Thyroid gland (tissue), 4 donors: ENCODE data around the gene PHOX2A.

ENCODE experiments used
- POLR2A ChIP-seq, 2 donors: fragments of 450-650 bp; IDR thresholded peaks; one replicate each; pipeline ENCODE4 v1.6.1; 2017; ENCODE audit warnings: antibody characterized with exemption in 2 of 2, mild to moderate bottlenecking in 2 of 2, moderate library complexity in 1 of 2
- TF ChIP-seq, protein P1 (sequence below), 6 experiments: fragments of 200-600 bp in 3 of 6; fragments of 450-650 bp in 3 of 6; sonication (generic) in 3 of 6; IDR thresholded peaks; one replicate each; pipeline ENCODE4 v1.5.1; 2016 to 2019; ENCODE audit warnings: antibody characterized with exemption in 6 of 6, mild to moderate bottlenecking in 2 of 6, inconsistent platforms in 1 of 6, moderate library complexity in 1 of 6

GRCh38 chr11:72244361-72245262 is 636 bp upstream of the PHOX2A start:
- TF ChIP-seq, protein P1, sequence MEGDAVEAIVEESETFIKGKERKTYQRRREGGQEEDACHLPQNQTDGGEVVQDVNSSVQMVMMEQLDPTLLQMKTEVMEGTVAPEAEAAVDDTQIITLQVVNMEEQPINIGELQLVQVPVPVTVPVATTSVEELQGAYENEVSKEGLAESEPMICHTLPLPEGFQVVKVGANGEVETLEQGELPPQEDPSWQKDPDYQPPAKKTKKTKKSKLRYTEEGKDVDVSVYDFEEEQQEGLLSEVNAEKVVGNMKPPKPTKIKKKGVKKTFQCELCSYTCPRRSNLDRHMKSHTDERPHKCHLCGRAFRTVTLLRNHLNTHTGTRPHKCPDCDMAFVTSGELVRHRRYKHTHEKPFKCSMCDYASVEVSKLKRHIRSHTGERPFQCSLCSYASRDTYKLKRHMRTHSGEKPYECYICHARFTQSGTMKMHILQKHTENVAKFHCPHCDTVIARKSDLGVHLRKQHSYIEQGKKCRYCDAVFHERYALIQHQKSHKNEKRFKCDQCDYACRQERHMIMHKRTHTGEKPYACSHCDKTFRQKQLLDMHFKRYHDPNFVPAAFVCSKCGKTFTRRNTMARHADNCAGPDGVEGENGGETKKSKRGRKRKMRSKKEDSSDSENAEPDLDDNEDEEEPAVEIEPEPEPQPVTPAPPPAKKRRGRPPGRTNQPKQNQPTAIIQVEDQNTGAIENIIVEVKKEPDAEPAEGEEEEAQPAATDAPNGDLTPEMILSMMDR (IDR thresholded peaks at IDR 0.05) = no peak
- TF ChIP-seq POLR2A (IDR thresholded peaks at IDR 0.05) = no peak
